Gastroesophageal sphincter (tissue), 4 donors: ENCODE results near the gene PATL1. TPM values are rescaled to one million over a fixed set of nuclear protein-coding genes. Genes with fewer than 3 reads are reported as not detected.

ENCODE experiments used
- ATAC-seq: fragments of 150-250 bp; one replicate; pipeline ENCODE4 v1.9.1; 2016; ENCODE audit warnings: mild to moderate bottlenecking, moderate library complexity
- H3K27ac ChIP-seq, 4 donors: fragments of 200-600 bp; sonication (generic) in 3 of 4; 1 replicate in 3 of 4; 2 replicates in 1 of 4; pipeline ENCODE4 v1.5.1; 2016 to 2019
- H3K27me3 ChIP-seq: fragments of 200-600 bp; sonication (generic); one replicate; pipeline ENCODE4 v1.5.1; 2019
- H3K36me3 ChIP-seq, 2 donors: fragments of 200-600 bp; sonication (generic); one replicate each; pipeline ENCODE4 v1.5.1; 2019; ENCODE audit warnings: control low read depth in 1 of 2
- H3K4me1 ChIP-seq, 3 donors: fragments of 200-600 bp; sonication (generic); 1 replicate in 2 of 3; 2 replicates in 1 of 3; pipeline ENCODE4 v1.5.1; 2016 to 2019; ENCODE audit warnings: control low read depth in 2 of 3
- H3K4me3 ChIP-seq, 2 donors: fragments of 200-600 bp; sonication (generic); one replicate each; pipeline ENCODE4 v1.5.1; 2019; ENCODE audit warnings: mild to moderate bottlenecking in 1 of 2, moderate library complexity in 1 of 2
- H3K9me3 ChIP-seq, 3 donors: fragments of 200-600 bp; sonication (generic); one replicate each; pipeline ENCODE4 v1.5.1; 2017 to 2019; ENCODE audit warnings: control low read depth in 2 of 3
- EP300 ChIP-seq: sonication (generic); formaldehyde crosslinking; IDR thresholded peaks from one replicate; pipeline ENCODE4 v1.6.1; 2017; ENCODE audit warnings: antibody characterized with exemption, mild to moderate bottlenecking
- POLR2A ChIP-seq, 2 donors: fragments of 450-650 bp; IDR thresholded peaks; one replicate each; pipeline ENCODE4 v1.6.1; 2017; ENCODE audit warnings: antibody characterized with exemption in 2 of 2, mild to moderate bottlenecking in 2 of 2, moderate library complexity in 1 of 2
- POLR2AphosphoS5 ChIP-seq: sonication (generic); formaldehyde crosslinking; IDR thresholded peaks from one replicate; pipeline ENCODE4 v1.6.1; 2017; ENCODE audit warnings: antibody characterized with exemption
- WGBS, 2 donors: methylation state at CpG; one replicate each; pipeline ENCODE4 v1.1.5; 2018; ENCODE audit warnings: low coverage in 1 of 2; 5-methylcytosine and 5-hydroxymethylcytosine counted together
- total RNA-seq, 4 donors: library from RNA; depleted of rRNA; stranded (reverse); fragments of >200 nt; gene quantifications; one replicate each; pipeline ENCODE4 v1.1.0, GENCODE V29; 2016
- TF ChIP-seq, protein P1 (sequence below), 4 experiments: fragments of 200-600 bp in 2 of 4; fragments of 450-650 bp in 2 of 4; sonication (generic) in 1 of 4; IDR thresholded peaks; one replicate each; pipeline ENCODE4 v1.5.1; 2017 to 2019; ENCODE audit warnings: antibody characterized with exemption in 4 of 4, mild to moderate bottlenecking in 2 of 4, moderate library complexity in 2 of 4

PATL1 gene
- total RNA-seq, 4 donors from 2014 or later: 13.9 to 16.3 (median 15.5) TPM

DNA sequence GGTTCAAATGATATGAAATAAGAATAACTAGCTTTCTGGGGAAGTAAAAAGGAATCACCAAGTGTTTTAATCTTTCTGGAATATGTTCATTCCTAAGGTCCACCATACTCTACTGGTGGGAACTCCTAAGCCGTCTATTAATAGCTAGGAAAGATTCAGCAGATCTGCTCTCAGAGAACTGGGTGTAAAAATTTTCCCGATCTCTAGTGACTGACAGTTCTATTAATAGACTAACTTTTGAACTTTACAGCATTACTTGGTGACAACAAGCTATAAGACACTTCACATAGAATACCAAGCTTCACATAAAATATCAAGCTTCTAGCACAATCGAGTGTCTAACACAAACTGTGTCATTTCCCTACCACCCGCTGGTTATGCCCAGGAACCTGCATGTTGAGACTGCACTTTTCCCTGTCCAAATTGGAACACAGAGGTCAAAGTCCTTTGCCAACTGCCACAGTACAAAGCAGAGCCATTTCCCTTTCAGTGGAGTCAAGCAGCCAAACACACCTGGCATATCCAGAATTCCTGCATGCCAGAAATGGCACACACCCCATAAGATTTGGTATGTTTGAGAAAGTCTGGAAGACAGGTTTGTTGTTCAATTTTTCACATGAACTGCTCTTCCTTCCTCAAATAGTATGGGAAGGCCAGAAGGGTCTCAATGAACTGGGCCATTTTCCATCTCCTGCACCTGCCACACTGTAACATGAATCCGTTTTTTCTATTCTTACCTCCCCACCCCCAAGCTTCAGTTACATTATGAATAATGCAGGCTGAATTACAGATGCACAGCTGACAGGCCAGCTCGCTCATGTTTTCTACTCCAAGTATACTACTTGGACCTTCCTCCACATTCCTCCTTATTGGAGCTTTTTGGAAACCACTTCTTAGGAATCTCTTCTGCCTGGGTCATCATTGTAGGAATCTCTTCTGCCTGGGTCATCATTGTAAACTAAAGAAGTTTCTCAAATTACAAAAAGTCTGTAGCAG lies 57.0 kb downstream of the PATL1 start:
- H3K27ac ChIP-seq: peak overlapping the region in 3 of 4 donors; percentile 12 to 29 (median 16)
- 45 to 53% methylated on average over 5 to 6 of the region's 6 CpGs for WGBS, 2 donors
- TF ChIP-seq POLR2A (IDR thresholded peaks at IDR 0.05) (no peak), EP300 (no peak), POLR2AphosphoS5 (no peak)
- TF ChIP-seq, protein P1, sequence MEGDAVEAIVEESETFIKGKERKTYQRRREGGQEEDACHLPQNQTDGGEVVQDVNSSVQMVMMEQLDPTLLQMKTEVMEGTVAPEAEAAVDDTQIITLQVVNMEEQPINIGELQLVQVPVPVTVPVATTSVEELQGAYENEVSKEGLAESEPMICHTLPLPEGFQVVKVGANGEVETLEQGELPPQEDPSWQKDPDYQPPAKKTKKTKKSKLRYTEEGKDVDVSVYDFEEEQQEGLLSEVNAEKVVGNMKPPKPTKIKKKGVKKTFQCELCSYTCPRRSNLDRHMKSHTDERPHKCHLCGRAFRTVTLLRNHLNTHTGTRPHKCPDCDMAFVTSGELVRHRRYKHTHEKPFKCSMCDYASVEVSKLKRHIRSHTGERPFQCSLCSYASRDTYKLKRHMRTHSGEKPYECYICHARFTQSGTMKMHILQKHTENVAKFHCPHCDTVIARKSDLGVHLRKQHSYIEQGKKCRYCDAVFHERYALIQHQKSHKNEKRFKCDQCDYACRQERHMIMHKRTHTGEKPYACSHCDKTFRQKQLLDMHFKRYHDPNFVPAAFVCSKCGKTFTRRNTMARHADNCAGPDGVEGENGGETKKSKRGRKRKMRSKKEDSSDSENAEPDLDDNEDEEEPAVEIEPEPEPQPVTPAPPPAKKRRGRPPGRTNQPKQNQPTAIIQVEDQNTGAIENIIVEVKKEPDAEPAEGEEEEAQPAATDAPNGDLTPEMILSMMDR (IDR thresholded peaks at IDR 0.05): no peak
- no peaks in the 10 kb centered on the region for H3K9me3 ChIP-seq
- peaks cover 7 to 37% of the 10 kb centered on the region in 2 donors for H3K36me3 ChIP-seq
- H3K27me3 ChIP-seq: no peaks in the 10 kb centered on the region
- no peak for ATAC-seq
- H3K4me1 ChIP-seq: peaks cover 2 to 49% (median 24%) of the 10 kb centered on the region in 3 donors
- no peak overlapping the region for H3K4me3 ChIP-seq

DNA sequence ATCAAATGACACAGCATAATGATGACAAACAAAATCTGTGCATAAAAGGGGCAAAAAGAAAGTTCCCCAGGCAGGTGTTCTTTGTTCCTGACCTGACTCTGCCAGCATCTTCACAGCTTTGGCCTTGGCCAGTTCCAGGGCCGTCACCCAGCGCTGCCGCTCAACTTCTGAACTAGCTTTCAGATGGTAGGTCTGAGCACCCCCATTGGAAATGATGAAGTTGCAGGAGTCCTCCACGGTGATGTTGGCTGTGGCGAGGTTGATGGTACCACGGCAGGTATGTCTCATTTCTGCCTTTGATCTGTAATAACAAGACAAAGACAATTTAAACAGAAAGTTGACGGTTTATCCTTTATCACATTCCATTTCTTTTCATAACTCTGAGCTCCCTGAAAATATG lies 58.5 kb downstream of the PATL1 start:
- peaks cover 10 to 53% of the 10 kb centered on the region in 2 donors for H3K36me3 ChIP-seq
- peaks cover 2 to 46% (median 24%) of the 10 kb centered on the region in 3 donors for H3K4me1 ChIP-seq
- no peak overlapping the region for H3K27ac ChIP-seq
- no peaks in the 10 kb centered on the region for H3K9me3 ChIP-seq
- no peak overlapping the region for H3K4me3 ChIP-seq
- WGBS, 2 donors: 75 to 94% methylated on average over 2 to 7 of the region's 7 CpGs
- TF ChIP-seq POLR2A (IDR thresholded peaks at IDR 0.05) (no peak), EP300 (no peak), POLR2AphosphoS5 (no peak)
- TF ChIP-seq, protein P1 (IDR thresholded peaks at IDR 0.05): no peak
- H3K27me3 ChIP-seq: no peaks in the 10 kb centered on the region
- no peak for ATAC-seq

- 83 to 91% methylated on average over 6 of the region's 6 CpGs for WGBS, 2 donors
- H3K36me3 ChIP-seq: peaks cover 10 to 76% of the 10 kb centered on the region in 2 donors
- ATAC-seq: no peak
These were observed 61.0 kb downstream of the PATL1 start for GRCh38 chr11:59607703-59608454.

DNA sequence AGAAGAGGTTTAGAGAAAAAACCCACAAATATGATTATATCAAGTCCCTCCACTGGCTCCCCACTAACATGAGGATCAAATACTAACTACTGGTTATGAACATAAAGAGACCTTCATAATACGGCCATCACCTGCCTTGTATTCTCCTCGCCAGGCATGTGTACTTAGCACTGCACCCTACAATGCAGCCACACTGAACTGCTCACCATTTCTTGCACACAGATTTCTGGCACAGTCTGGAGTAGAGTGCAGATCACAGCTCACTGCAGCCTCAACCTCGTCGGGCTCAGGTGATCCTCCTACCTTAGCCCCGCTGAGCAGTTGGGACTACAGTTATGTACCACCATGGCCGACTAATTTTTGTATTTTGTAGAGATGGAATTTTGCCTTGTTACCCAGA lies 66.4 kb downstream of the PATL1 start:
- Histone ChIP-seq H3K4me1 (no peaks in the 10 kb centered on the region), H3K36me3 (peaks cover 11 to 99% of the 10 kb centered on the region in 2 donors), H3K4me3 (no peak overlapping the region), H3K9me3 (no peaks in the 10 kb centered on the region), H3K27me3 (no peaks in the 10 kb centered on the region), H3K27ac (no peak overlapping the region)
- WGBS, 2 donors: 88 to 90% methylated on average over 4 to 6 of the region's 6 CpGs
- TF ChIP-seq, protein P1 (IDR thresholded peaks at IDR 0.05): no peak
- no peak for TF ChIP-seq POLR2AphosphoS5
- TF ChIP-seq EP300: no peak
- TF ChIP-seq POLR2A (IDR thresholded peaks at IDR 0.05): no peak
- no peak for ATAC-seq

More at GRCh38 chr11:59607703-59608454, 61.0 kb downstream of the PATL1 start:
- TF ChIP-seq EP300 (no peak), POLR2A (IDR thresholded peaks at IDR 0.05) (no peak), POLR2AphosphoS5 (no peak)
- TF ChIP-seq, protein P1 (IDR thresholded peaks at IDR 0.05): no peak
- Histone ChIP-seq H3K27ac (no peak overlapping the region), H3K27me3 (no peaks in the 10 kb centered on the region), H3K4me1 (peaks cover 2 to 26% (median 13%) of the 10 kb centered on the region in 3 donors), H3K4me3 (no peak overlapping the region), H3K9me3 (no peaks in the 10 kb centered on the region)
